CD4-positive, alpha-beta T cell treated with Interleukin-15 for 1 hour (primary cell): Measurements from ENCODE around the gene JRKL.
"Not testable (repeated sequence)": the region's sequence is repeated elsewhere in the genome, so short reads cannot be mapped to it uniquely, and the experiment has no call there.

Experiments used
- DNase-seq: peaks from one replicate; pipeline ENCODE4 v3.0.0-alpha.2; 2020

The JRKL gene

DNA sequence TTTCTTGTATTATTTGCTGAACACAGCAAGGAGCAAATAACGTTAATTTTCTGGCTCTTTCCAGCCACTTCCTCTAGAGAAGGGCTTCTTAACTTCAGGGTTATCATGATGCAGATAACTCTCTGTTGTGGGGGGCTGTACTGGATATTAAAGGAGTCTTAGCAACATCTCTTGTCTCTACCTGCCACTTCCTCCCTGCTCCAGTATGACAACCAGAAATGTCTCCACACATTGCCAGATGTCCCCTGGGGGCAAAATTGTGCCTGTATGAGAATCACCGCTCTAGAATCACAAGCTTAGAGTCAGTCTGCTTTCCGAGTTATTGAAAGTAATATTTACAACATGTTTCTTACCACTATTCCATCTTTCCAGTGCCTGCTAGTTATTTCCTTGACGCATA is 6.8 kb downstream of the JRKL start:
- no peak for DNase-seq

DNA sequence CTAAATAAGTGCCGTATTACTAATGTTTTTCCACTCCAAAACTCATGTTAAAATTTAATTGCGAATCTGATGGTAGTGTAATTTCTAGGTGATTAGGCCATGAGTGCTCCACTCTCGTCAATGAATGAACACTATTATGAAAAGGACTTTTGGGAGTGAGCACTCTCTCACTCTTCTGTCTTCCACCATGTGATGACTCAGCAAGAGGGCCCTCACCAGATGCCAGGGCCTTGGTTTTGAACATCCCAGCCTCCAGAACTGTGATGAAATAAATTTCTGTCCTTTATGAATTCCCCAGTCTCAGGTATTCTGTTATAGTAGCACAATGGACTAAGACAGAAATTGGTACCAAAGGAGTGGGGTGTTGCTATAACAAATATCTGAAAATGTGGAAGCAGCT is 8.1 kb downstream of the JRKL start:
- DNase-seq: no peak

DNA sequence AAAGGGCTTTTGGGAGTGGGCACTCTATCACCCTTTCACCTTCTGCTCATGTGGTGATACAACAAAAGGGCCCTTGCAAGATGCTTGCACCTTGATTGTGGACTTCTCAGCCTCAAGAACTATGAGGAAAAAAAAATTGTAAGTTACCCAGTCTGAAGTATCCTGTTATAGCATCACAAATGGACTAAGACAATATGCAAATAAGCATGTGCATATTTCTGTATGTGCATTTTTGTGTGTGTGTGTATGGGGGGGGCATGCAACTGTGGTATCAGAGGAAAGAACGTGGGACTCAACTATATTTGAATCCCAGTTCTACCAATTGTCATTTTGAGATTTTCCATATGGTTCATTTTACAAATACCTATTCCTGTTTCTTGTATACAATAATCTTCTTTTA is 10.9 kb downstream of the JRKL start:
- DNase-seq: no peak

DNA sequence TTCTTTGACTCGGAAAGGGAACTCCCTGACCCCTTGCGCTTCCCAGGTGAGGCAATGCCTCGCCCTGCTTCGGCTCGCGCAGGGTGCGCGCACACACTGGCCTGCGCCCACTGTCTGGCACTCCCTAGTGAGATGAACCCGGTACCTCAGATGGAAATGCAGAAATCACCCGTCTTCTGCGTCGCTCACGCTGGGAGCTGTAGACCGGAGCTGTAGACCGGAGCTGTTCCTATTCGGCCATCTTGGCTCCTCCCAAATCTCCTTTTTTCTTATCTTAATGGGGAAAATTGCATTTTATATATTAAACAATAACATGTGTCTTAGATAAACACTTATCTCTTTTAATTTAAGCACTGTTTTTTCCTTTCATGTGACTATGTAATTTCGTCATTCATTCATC is 21.6 kb downstream of the JRKL start:
- DNase-seq: not testable (repeated sequence)

DNA sequence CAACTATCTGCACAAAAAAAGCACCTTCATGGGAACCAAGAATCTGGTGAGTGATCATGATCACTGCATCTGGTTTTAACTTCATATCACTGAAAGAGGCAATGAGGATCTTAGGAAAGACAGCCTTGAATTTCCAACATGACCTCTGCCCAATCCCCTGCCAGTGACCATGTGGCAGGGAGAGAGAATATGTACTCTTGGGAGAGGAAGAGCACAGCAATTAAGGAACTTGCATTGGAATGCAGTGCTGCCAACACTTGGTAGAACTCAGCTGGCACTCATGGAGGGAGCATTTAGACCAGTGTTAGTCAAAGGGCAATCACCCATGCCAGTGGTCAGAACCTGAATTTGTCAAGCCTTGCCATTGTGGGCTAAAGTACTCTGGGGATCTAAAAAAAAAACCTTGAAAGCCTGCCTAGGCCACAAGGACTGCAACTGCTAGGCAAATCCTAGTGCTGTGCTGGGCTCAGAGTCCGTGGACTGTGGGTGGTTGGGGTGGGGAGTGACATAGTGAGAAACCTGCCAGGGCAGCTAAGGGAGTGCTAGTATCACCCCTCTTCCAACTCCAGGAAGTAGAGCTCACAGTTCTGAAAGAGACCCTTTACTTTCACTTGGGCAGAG is 23.1 kb downstream of the JRKL start:
- no peak for DNase-seq

DNA sequence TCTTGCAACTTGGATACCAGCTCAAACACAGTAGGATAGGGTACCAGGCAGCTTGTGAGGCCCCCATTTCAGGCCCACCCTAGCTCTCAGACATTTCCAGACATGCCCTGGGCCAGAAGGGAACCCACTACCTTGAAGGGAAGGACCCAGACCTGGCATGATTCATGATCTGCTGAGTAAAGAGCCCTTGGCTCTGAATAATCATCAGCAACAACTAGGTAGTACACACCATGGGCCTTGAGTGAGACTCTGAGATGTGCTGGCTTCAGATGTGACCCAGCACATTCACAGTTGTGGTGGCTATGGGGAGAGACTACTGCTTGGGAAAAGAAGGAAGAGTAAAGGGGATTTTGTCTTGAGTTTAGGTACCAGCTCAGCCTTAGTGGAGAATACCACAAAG is 23.6 kb downstream of the JRKL start:
- no peak for DNase-seq

DNA sequence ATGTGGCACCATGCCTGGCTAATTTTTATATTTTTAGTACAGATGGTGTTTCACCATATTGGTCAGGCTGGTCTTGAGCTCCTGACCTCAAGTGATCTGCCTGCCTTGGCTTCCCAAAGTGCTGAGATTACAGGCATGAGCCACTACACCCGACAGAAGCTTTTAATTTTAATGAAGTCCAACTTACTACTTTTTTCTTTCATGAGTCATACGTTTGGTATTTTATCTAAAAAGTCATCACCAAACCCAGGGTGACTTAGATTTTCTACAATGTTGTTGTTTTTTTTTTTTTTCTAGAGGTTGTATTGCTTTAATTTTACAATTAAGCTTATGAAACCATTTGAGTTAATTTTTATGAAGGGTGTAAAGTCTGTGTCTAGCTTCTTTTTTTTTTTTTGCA is 34.9 kb downstream of the JRKL start:
- DNase-seq: no peak

DNA sequence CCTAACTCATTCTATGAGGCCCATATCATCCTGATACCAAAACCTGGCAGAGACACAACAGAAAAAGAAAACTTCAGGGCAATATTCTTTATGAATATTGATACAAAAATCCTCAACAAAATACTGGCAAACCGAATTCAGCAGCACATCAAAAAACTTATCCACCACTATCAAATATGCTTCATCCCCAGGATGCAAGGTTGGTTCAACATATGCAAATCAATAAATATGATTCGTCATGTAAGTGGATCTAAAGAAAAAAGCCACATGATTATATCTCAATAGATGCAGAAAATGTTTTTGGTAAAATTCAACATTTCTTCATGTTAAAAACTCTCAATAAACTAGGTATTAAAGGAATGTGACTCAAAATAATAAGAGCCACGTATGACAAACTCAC is 40.9 kb downstream of the JRKL start:
- DNase-seq: no peak

DNA sequence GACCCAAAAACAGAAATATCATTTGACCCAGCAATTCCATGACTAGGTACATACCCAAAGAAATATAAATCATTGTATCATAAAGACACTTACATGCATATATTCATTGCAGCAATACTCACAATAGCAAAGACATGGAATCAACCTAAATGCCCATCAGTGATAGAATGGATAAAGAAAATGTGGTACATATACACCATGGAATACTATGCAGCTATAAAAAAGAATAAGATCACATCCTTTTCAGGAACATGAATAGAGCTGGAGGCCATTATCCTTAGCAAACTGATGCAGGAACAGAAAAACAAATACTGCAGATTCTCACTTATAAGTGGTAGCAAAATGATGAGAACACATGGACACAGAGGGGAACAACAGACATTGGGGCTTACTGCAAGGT is 42.8 kb downstream of the JRKL start:
- DNase-seq: not testable (repeated sequence)
